ENCODE measurements around the gene AGAP1.

AGAP1 gene

DNA sequence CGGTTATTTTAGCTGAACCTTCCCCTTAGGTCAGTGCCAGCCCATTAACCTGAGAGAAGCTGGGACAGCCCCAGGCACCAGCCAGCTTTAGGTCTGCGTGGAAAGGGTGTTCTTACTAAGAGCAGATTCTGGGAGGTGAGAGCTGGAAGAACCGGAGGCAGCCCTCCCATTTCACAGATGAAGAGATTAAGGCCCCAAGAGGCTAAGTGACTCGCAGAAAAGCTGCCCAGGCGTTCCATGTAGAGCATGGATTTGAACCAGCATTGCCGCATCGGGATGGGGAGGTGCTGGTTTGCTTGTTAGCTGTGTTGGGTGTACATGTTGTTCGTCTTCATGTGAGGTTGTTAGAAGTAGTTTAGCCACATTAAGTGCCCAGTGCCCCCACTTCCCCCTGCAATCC lies 203.2 kb downstream of the AGAP1 start:
- no peak for DNase-seq

DNA sequence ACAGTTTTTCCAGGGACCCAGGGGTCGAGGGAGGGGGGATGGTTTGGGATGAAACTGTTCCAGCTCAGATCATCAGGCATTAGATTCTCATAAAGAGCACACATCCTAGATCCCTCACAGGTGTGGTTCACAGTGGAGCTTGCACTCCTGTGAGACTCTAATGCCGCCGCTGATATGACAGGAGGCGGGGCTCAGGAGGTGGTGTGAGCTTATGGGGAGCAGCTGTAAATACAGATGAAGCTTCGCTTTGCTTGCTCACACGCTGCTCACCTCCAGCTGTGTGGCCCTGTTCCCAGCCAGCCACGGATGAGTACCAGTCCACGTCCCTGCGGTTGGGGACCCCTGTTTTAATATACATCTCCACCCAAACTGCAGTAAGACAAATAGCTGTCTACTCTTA lies 204.2 kb downstream of the AGAP1 start:
- DNase-seq: no peak

GRCh38 chr2:235698491-235698890 lies 204.6 kb downstream of the AGAP1 start:
- no peak for DNase-seq

GRCh38 chr2:235699576-235699975 lies 205.7 kb downstream of the AGAP1 start:
- no peak for DNase-seq

DNA sequence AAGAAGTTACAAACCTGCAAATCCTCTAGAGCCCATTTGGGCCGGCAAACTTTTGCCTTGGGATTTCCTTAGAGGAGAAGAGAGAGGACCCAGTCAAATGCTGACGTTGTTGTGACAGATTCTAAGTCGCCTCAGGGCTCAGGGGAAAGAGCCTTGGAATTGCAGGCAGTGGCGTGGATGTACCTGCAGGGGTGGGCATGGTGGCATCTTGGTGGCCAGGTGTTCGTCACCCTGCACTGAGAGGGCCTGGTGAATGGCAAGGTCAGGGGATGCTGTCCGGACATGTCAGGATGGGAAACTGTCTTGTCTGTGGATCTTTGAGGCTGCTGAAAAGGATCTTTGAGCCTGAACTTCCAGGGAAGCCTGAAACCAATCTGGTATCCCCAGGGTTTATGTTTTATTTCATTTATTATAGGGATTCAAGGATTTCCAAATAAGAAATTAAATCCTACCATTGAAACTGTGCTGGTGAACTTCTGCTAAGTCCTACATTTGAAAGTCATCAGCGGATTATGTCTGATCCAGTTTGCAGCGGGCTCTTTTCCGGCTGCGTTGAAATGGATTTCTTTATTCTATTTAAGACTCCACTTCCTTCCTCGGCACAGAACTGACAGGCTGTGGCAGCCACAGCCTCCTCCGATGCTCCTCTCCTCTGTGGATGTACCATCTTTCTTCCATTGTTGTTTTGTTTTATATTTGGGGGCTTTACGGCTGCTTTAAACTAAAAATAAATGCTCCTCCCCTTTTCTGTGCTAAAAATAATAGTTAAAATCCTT lies 207.6 kb downstream of the AGAP1 start:
- no peak for DNase-seq

GRCh38 chr2:235702186-235702585 lies 208.3 kb downstream of the AGAP1 start:
- DNase-seq: no peak

- DNase-seq: no peak
Measured at GRCh38 chr2:235703711-235704295, 210.0 kb downstream of the AGAP1 start.

DNA sequence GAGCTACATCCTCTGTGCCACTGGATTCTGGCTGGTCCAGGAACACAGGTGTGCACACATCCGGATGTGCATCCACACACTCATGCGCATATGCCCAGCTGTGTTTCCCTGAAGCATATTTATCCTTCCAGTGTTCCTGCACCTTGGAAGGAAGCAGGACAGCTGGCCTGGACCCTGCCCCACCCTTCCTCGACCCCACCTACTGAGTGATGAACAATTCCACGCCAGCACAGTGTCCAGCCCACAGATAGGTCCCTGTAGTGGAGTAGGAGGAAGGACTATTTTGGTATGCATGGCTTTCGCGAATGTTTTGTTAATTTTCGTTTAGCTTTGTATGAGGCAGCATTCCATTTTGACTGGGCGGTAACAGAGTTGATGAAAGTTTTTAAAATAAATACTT lies 211.5 kb downstream of the AGAP1 start:
- no peak for DNase-seq

- DNase-seq: no peak
Measured at GRCh38 chr2:235706506-235706905, 212.7 kb downstream of the AGAP1 start.

GRCh38 chr2:235707411-235708096 lies 213.7 kb downstream of the AGAP1 start:
- no peak for DNase-seq

- DNase-seq: no peak
Measured at GRCh38 chr2:235709124-235709813, 215.4 kb downstream of the AGAP1 start.

DNA sequence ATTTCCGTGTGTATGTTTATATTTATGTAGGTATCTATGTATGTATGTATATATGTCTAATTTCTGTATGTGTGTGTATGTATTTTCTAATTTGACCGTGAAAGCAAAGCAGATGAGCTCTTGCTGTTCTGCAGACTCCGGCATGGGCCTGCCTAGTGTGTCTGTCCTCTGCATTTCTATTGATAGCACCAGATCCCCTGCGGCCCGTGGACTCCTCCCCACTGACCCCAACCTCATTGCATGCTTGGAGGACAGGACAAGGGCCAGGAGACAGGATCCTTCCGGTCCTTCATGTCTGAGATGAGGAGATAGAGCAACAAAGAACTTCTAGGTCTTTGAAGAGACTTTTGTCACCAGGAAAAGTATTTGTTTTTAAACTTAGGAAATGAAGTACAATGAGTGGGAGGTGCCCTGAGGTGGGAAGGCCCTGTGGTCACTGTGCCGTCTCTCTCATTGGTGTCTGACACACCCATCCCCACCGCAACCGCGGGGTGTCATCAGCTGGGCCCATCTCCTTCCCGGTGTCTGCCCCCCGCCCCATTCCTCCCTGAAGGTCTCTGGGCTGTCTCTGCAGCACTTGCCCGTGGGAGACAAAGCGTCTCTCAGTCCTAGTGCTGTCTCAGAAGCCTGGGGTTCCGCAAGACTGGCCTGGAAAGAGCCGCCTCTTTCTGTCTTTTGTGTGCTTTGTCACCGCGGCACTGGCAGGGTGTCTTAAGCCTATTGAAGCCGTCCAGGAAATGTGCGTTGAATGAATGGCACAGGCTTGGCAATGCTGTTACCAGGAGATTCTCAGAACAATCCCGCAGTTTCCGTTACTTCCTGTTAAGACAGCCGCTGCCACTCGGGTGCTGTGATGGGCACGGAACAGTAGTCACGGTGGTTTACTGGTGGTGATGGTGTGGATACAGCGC lies 216.4 kb downstream of the AGAP1 start:
- DNase-seq: no peak

DNA sequence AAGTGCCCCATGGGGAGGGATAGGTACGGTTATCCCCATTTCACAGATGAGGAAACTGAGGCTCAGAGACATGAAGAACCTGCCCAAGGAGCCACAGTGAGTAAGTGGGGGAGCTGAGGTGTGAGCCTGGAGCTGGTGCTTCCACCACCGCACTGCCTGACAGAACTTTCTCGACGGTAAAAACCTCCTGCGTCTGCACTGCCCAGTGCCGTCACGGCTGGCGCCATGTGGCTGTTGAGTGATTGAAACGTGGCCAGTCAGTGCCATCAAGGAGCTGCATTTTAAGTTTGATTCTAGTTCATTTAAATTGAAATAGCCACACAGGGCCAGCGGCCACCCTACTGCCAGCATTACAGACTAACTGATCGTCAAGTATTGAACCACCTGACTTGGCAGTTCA lies 217.1 kb downstream of the AGAP1 start:
- DNase-seq: no peak

- DNase-seq: no peak
Measured at GRCh38 chr2:235711527-235711926, 217.7 kb downstream of the AGAP1 start.

- DNase-seq: no peak
Measured at GRCh38 chr2:235712176-235712575, 218.3 kb downstream of the AGAP1 start.

DNA sequence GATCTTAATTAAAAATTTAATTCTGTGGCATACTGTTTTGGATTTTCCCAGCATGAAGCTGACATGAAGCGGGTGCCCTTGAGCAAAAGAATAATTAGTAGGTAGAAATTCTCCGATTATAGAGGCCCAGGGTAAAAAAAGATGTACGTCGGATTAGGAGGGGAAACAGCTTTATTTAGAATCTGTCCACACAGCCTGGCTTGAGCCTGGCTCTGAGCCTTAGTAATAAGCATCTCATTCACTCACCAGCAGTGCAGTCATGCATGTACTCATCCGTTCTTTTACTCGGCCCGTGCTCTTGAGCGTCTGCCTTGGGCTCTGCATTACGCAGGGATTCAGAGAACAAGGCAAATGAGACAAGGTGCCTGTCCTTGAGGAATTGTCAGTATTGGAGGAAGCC lies 219.3 kb downstream of the AGAP1 start:
- no peak for DNase-seq

DNA sequence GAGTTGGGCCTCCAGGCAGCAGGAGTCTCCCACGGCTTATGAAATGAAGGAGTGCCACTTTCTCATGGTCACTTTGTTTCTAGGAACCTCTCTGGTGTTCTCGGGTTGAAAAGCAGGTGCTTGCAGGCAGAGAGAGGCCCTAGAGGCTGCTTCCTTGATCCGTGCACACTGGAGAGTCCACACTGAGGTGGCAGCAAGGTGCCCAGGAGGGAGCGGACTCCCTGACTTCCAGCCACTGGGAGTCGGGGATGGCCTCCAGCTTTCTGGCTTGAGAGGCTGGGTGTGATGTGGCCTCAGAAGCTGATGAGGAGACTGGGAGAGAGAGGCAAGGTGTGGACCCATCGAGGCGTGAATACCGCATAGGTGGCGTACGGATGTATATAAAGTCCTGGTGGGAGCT lies 221.8 kb downstream of the AGAP1 start:
- DNase-seq: no peak

- DNase-seq: no peak
Measured at GRCh38 chr2:235716875-235717496, 223.1 kb downstream of the AGAP1 start.

DNA sequence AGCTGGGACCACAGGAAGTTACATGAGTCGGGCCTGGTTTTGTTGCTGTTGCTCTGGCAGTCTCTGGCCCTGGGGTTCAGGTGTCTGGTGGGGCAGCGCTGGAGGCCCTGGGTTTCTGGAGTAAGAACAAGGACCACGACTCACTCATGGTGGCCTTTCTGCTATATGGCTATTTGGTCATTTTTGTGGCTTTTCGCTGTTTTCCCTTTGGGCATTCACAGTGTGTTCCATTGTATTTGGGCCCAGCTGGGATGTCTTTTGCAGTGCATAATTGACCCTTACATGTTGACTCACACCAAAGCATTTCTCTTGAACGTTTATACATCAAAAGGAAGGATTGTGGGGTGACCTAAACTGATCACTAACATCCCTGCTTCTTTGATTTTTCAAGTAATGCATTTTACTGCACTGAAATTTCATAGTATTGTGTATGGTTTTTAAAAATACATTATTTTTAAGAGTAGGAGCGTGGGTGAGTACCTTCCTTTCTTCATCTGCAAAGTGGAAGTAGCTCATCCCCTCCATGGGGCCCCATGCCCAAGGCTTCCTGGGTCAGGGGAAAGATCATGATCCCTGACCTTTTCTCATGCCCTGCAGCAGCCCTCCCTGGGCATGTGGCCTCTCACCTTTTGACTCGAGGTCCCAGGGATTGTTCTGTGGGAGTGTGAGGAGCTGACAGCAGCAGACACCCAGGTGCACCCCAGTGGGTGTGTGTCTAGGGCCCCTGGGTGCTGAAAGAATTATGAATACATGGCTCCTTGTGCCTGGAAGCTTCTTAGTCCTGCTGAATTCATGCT lies 225.5 kb downstream of the AGAP1 start:
- no peak for DNase-seq

- no peak for DNase-seq
Measured at GRCh38 chr2:235721625-235722024, 227.8 kb downstream of the AGAP1 start.

- DNase-seq: no peak
Measured at GRCh38 chr2:235722869-235723268, 229.0 kb downstream of the AGAP1 start.

Data from activated CD4-positive, alpha-beta T cell treated with anti-CD3 and anti-CD28 coated beads, Interleukin-2, amount 50 U/mL, for 1 hour (primary cell).